ENCODE measurements around the gene RIMBP2.

- TF ChIP-seq, protein P1, sequence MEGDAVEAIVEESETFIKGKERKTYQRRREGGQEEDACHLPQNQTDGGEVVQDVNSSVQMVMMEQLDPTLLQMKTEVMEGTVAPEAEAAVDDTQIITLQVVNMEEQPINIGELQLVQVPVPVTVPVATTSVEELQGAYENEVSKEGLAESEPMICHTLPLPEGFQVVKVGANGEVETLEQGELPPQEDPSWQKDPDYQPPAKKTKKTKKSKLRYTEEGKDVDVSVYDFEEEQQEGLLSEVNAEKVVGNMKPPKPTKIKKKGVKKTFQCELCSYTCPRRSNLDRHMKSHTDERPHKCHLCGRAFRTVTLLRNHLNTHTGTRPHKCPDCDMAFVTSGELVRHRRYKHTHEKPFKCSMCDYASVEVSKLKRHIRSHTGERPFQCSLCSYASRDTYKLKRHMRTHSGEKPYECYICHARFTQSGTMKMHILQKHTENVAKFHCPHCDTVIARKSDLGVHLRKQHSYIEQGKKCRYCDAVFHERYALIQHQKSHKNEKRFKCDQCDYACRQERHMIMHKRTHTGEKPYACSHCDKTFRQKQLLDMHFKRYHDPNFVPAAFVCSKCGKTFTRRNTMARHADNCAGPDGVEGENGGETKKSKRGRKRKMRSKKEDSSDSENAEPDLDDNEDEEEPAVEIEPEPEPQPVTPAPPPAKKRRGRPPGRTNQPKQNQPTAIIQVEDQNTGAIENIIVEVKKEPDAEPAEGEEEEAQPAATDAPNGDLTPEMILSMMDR (tag by site-specific recombination; IDR thresholded peaks at IDR 0.05): no peak
- TF ChIP-seq, protein P2, sequence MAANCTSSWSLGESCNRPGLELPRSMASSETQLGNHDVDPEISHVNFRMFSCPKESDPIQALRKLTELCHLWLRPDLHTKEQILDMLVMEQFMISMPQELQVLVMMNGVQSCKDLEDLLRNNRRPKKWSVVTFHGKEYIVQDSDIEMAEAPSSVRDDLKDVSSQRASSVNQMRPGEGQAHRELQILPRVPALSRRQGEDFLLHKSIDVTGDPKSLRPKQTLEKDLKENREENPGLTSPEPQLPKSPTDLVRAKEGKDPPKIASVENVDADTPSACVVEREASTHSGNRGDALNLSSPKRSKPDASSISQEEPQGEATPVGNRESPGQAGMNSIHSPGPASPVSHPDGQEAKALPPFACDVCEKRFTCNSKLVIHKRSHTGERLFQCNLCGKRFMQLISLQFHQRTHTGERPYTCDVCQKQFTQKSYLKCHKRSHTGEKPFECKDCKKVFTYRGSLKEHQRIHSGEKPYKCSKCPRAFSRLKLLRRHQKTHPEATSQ (tag by site-specific recombination; IDR thresholded peaks at IDR 0.05): no peak
- TF ChIP-seq ZNF596 (tag by site-specific recombination; IDR thresholded peaks at IDR 0.05): no peak
- TF ChIP-seq ZBTB7A (tag by site-specific recombination; IDR thresholded peaks at IDR 0.05; ENCODE audit: low read depth): no peak
- no peak for TF ChIP-seq ZNF274 (IDR thresholded peaks at IDR 0.05; ENCODE audit: low read length)
- TF ChIP-seq ZNF274 (tag by site-specific recombination; IDR thresholded peaks at IDR 0.05; ENCODE audit: borderline replicate concordance): no peak
- TF ChIP-seq ZNF239 (tag by site-specific recombination; IDR thresholded peaks at IDR 0.05): no peak
- no peak for TF ChIP-seq ZBTB1 (tag by site-specific recombination; IDR thresholded peaks at IDR 0.05)
- no peak for TF ChIP-seq ELK4 (IDR thresholded peaks at IDR 0.05; ENCODE audit: borderline replicate concordance, low read depth, low read length)
- TF ChIP-seq, protein P3, sequence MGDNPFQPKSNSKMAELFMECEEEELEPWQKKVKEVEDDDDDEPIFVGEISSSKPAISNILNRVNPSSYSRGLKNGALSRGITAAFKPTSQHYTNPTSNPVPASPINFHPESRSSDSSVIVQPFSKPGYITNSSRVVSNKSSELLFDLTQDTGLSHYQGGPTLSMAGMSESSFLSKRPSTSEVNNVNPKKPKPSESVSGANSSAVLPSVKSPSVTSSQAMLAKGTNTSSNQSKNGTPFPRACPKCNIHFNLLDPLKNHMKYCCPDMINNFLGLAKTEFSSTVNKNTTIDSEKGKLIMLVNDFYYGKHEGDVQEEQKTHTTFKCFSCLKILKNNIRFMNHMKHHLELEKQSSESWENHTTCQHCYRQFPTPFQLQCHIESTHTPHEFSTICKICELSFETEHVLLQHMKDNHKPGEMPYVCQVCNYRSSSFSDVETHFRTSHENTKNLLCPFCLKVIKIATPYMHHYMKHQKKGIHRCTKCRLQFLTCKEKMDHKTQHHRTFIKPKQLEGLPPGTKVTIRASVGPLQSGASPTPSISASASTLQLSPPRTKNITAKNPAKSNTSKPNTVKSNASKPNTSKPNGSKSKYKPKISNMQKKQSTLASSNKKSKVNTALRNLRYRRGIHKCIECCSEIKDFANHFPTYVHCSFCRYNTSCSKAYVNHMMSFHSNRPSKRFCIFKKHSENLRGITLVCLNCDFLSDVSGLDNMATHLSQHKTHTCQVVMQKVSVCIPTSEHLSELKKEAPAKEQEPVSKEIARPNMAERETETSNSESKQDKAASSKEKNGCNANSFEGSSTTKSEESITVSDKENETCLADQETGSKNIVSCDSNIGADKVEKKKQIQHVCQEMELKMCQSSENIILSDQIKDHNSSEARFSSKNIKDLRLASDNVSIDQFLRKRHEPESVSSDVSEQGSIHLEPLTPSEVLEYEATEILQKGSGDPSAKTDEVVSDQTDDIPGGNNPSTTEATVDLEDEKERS (tag by site-specific recombination; IDR thresholded peaks at IDR 0.05): no peak
- TF ChIP-seq, protein P4, sequence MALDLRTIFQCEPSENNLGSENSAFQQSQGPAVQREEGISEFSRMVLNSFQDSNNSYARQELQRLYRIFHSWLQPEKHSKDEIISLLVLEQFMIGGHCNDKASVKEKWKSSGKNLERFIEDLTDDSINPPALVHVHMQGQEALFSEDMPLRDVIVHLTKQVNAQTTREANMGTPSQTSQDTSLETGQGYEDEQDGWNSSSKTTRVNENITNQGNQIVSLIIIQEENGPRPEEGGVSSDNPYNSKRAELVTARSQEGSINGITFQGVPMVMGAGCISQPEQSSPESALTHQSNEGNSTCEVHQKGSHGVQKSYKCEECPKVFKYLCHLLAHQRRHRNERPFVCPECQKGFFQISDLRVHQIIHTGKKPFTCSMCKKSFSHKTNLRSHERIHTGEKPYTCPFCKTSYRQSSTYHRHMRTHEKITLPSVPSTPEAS (tag by site-specific recombination; IDR thresholded peaks at IDR 0.05): no peak
- no peak for TF ChIP-seq ZNF530 (tag by site-specific recombination; IDR thresholded peaks at IDR 0.05; ENCODE audit: low read depth)
- TF ChIP-seq ZNF624 (tag by site-specific recombination; IDR thresholded peaks at IDR 0.05): no peak
Measured at GRCh38 chr12:130559806-130560205, 156.3 kb downstream of the RIMBP2 start.

Measured in HEK293 (cell line).